Stimulated activated CD4-positive, alpha-beta T cell treated with anti-CD3 and anti-CD28 coated beads, TNF-alpha, amount 100 ng/mL, for 24 hours (primary cell): ENCODE results near the gene KIFAP3.
"Not testable (repeated sequence)": the region's sequence is repeated elsewhere in the genome, so short reads cannot be mapped to it uniquely, and the experiment has no call there.

Source experiments
- DNase-seq, 3 experiments: peaks; one replicate each; pipeline ENCODE4 v3.0.0-alpha.2; 2020; ENCODE audit warnings: low read depth in 3 of 3

KIFAP3 gene

GRCh38 chr1:170063109-170063826 lies 11.2 kb downstream of the KIFAP3 start:
- DNase-seq = no peak

- not testable (repeated sequence) for DNase-seq
Observed at GRCh38 chr1:170061676-170062075, 12.8 kb downstream of the KIFAP3 start.

- DNase-seq = not testable (repeated sequence)
Observed at GRCh38 chr1:170060015-170060520, 14.4 kb downstream of the KIFAP3 start.

GRCh38 chr1:170049176-170049800 lies 25.2 kb downstream of the KIFAP3 start:
- DNase-seq = no peak

- no peak for DNase-seq
Observed at GRCh38 chr1:170048515-170048914, 26.0 kb downstream of the KIFAP3 start.

GRCh38 chr1:170044187-170044586 lies 30.3 kb downstream of the KIFAP3 start:
- no peak for DNase-seq

- no peak for DNase-seq
Observed at GRCh38 chr1:170041423-170042192, 32.9 kb downstream of the KIFAP3 start.

- DNase-seq = no peak
Observed at GRCh38 chr1:170032531-170033280, 41.8 kb downstream of the KIFAP3 start.

- no peak for DNase-seq
Observed at GRCh38 chr1:170030212-170030611, 44.3 kb downstream of the KIFAP3 start.

GRCh38 chr1:170027760-170028159 lies 46.7 kb downstream of the KIFAP3 start:
- DNase-seq = no peak

GRCh38 chr1:170020859-170021258 lies 53.6 kb downstream of the KIFAP3 start:
- no peak for DNase-seq

GRCh38 chr1:170017478-170017877 lies 57.0 kb downstream of the KIFAP3 start:
- DNase-seq = no peak

- no peak for DNase-seq
Observed at GRCh38 chr1:170012920-170013319, 61.6 kb downstream of the KIFAP3 start.

GRCh38 chr1:170010443-170010842 lies 64.1 kb downstream of the KIFAP3 start:
- no peak for DNase-seq

- DNase-seq = no peak
Observed at GRCh38 chr1:170009551-170009950, 64.9 kb downstream of the KIFAP3 start.

- DNase-seq = not testable (repeated sequence)
Observed at GRCh38 chr1:170008745-170009144, 65.8 kb downstream of the KIFAP3 start.

- not testable (repeated sequence) for DNase-seq
Observed at GRCh38 chr1:170003270-170003835, 71.1 kb downstream of the KIFAP3 start.

- no peak for DNase-seq
Observed at GRCh38 chr1:170001266-170001665, 73.2 kb downstream of the KIFAP3 start.

GRCh38 chr1:169999761-170000160 lies 74.7 kb downstream of the KIFAP3 start:
- DNase-seq = no peak

GRCh38 chr1:169999331-169999741 lies 75.2 kb downstream of the KIFAP3 start:
- no peak for DNase-seq

GRCh38 chr1:169995993-169996392 lies 78.5 kb downstream of the KIFAP3 start:
- DNase-seq = no peak
